Adrenal gland (tissue), 5 donors: ENCODE measurements around the gene AREL1.

Experiments used
- POLR2A ChIP-seq, 2 donors: fragments of 450-650 bp; IDR thresholded peaks; one replicate each; pipeline ENCODE4 v1.6.1; 2017; ENCODE audit warnings: antibody characterized with exemption in 2 of 2, mild to moderate bottlenecking in 2 of 2, moderate library complexity in 1 of 2
- TF ChIP-seq, protein P1 (sequence below), 6 experiments: fragments of 450-650 bp in 4 of 6; fragments of 200-600 bp in 2 of 6; sonication (generic) in 1 of 6; IDR thresholded peaks; 1 replicate in 5 of 6; 2 replicates in 1 of 6; pipeline versions ENCODE4 v1.5.1 to v1.8.0; 2016 to 2021; ENCODE audit warnings: antibody characterized with exemption in 6 of 6, mild to moderate bottlenecking in 2 of 6, moderate library complexity in 1 of 6
- donor health status: DM: no; HTN: no; CAD: no.

DNA sequence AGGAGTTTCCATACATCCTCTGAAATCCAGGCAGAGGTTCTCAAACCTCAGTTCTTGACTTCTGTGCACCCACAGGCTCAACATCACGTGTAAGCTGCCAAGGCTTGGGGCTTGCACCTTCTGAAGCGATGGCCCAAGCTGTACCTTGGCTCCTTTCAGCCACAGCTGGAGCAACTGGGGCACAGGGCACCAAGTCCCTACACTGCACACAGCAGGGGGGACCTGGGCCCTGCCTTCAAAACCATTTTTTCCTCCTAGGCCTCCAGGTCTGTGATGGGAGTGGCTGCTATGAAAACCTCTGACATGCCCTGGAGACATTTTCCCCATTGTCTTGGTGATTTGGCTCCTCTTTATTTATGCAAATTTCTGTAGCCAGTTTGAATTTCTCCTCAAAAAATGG, 10.6 kb downstream of the AREL1 start:
- TF ChIP-seq, protein P1, sequence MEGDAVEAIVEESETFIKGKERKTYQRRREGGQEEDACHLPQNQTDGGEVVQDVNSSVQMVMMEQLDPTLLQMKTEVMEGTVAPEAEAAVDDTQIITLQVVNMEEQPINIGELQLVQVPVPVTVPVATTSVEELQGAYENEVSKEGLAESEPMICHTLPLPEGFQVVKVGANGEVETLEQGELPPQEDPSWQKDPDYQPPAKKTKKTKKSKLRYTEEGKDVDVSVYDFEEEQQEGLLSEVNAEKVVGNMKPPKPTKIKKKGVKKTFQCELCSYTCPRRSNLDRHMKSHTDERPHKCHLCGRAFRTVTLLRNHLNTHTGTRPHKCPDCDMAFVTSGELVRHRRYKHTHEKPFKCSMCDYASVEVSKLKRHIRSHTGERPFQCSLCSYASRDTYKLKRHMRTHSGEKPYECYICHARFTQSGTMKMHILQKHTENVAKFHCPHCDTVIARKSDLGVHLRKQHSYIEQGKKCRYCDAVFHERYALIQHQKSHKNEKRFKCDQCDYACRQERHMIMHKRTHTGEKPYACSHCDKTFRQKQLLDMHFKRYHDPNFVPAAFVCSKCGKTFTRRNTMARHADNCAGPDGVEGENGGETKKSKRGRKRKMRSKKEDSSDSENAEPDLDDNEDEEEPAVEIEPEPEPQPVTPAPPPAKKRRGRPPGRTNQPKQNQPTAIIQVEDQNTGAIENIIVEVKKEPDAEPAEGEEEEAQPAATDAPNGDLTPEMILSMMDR (IDR thresholded peaks at IDR 0.05) = no peak
- no peak for TF ChIP-seq POLR2A (IDR thresholded peaks at IDR 0.05)
